Endodermal cell (in vitro differentiated cells): ENCODE results near the gene DVL1. TPM values are rescaled to one million over a fixed set of nuclear protein-coding genes. Genes with fewer than 3 reads are reported as not detected.

Experiments
- DNase-seq: peaks from one replicate; pipeline ENCODE4 v3.0.0-alpha.2; 2017
- H3K27ac ChIP-seq: 2 replicates; pipeline ENCODE4 v1.5.1; 2013; ENCODE audit warnings: mild to moderate bottlenecking, low read depth, low read length, moderate library complexity
- H3K27me3 ChIP-seq: 2 replicates; pipeline ENCODE4 v1.6.1; 2013; ENCODE audit warnings: mild to moderate bottlenecking, low read length, moderate library complexity; ENCODE audit not compliant: insufficient read depth, control insufficient read depth, poor library complexity, severe bottlenecking
- H3K36me3 ChIP-seq: 2 replicates; pipeline ENCODE4 v1.7.0; 2013; ENCODE audit warnings: mild to moderate bottlenecking, low read length, moderate library complexity; ENCODE audit not compliant: control insufficient read depth, insufficient read depth
- H3K4me1 ChIP-seq: one replicate; pipeline ENCODE4 v1.7.0; 2013; ENCODE audit warnings: low read length; ENCODE audit not compliant: control insufficient read depth, insufficient read depth
- H3K4me3 ChIP-seq: 2 replicates; pipeline ENCODE4 v1.5.1; 2013; ENCODE audit warnings: mild to moderate bottlenecking, low read length, moderate library complexity
- H3K9ac ChIP-seq: 2 replicates; pipeline ENCODE4 v1.6.1; 2013; ENCODE audit warnings: mild to moderate bottlenecking, low read length, moderate library complexity; ENCODE audit not compliant: poor library complexity, severe bottlenecking; ENCODE audit errors: extremely low read depth
- H3K9me3 ChIP-seq: 2 replicates; pipeline ENCODE4 v1.6.1; 2013; ENCODE audit warnings: mild to moderate bottlenecking, low read length, moderate library complexity; ENCODE audit not compliant: control insufficient read depth
- H3K27ac Mint-ChIP-seq: 2 replicates; pipeline ENCODE4 v1.8.0; 2020; ENCODE audit warnings: mixed read lengths
- H3K27me3 Mint-ChIP-seq: 2 replicates; pipeline ENCODE4 v1.8.0; 2021; ENCODE audit warnings: mild to moderate bottlenecking, mixed read lengths; ENCODE audit not compliant: insufficient read depth
- H3K36me3 Mint-ChIP-seq: 2 replicates; pipeline ENCODE4 v1.8.0; 2020; ENCODE audit warnings: low read depth, mixed read lengths
- H3K4me1 Mint-ChIP-seq: 2 replicates; pipeline ENCODE4 v1.8.0; 2020; ENCODE audit warnings: mixed read lengths
- H3K4me3 Mint-ChIP-seq: 2 replicates; pipeline ENCODE4 v1.8.0; 2020; ENCODE audit warnings: mild to moderate bottlenecking, moderate library complexity, mixed read lengths
- H3K9me3 Mint-ChIP-seq: 2 replicates; pipeline ENCODE4 v1.8.0; 2020; ENCODE audit warnings: mild to moderate bottlenecking, mixed read lengths
- CTCF ChIP-seq: fragments of 200-600 bp; sonication (generic); conservative IDR thresholded peaks from 2 replicates; pipeline ENCODE4 v1.5.0; 2021; ENCODE audit warnings: antibody characterized with exemption, mild to moderate bottlenecking
- WGBS, 2 experiments: methylation state at CpG; one replicate each; pipeline versions ENCODE4 v1.1.5 to v1.1.7; 2013; ENCODE audit warnings: missing lambda C conversion rate in 2 of 2, mixed read lengths in 1 of 2; ENCODE audit not compliant: insufficient coverage in 1 of 2, insufficient read length in 1 of 2; 5-methylcytosine and 5-hydroxymethylcytosine counted together
- total RNA-seq, 2 donors: library from RNA; stranded (reverse); fragmentation: NEBNext Ultra II Directional in 1 of 2; extraction: Animal tissue kit (Norgen Biotek cat#: 25700) in 1 of 2; gene quantifications; 2 replicates in 1 of 2; 3 replicates in 1 of 2; pipeline ENCODE4 v1.2.1, GENCODE V29; 2021

The DVL1 gene
- total RNA-seq, 2 donors from 2014 or later = 71.9 to 73.3 TPM

GRCh38 chr1:1395166-1395565, 45.9 kb upstream of the DVL1 start:
- Histone ChIP-seq H3K4me3 (no peak overlapping the region), H3K9me3 (no peaks in the 10 kb centered on the region), H3K4me1 (peaks cover 5% of the 10 kb centered on the region), H3K36me3 (peaks cover 75% of the 10 kb centered on the region), H3K27me3 (no peaks in the 10 kb centered on the region), H3K27ac (no peak overlapping the region), H3K9ac (no peak overlapping the region)
- DNase-seq = no peak
- 98 to 100% methylated on average over 3 to 11 of the region's 11 CpGs for whole genome bisulfite sequencing, 2 experiments
- Mint-ChIP-seq H3K36me3 (peaks cover 75% of the 10 kb centered on the region), H3K4me1 (peaks cover 8% of the 10 kb centered on the region), H3K9me3 (no peaks in the 10 kb centered on the region), H3K27ac (peak overlapping the region; percentile 62), H3K4me3 (no peak overlapping the region), H3K27me3 (no peaks in the 10 kb centered on the region)
- TF ChIP-seq CTCF = no peak

GRCh38 chr1:1394116-1394515, 44.9 kb upstream of the DVL1 start:
- no peak for TF ChIP-seq CTCF
- Histone ChIP-seq H3K4me1 (peaks cover 5% of the 10 kb centered on the region), H3K9me3 (no peaks in the 10 kb centered on the region), H3K36me3 (peaks cover 86% of the 10 kb centered on the region), H3K9ac (no peak overlapping the region), H3K4me3 (no peak overlapping the region), H3K27me3 (no peaks in the 10 kb centered on the region), H3K27ac (no peak overlapping the region)
- Mint-ChIP-seq H3K27me3 (no peaks in the 10 kb centered on the region), H3K4me1 (peaks cover 4% of the 10 kb centered on the region), H3K36me3 (peaks cover 83% of the 10 kb centered on the region), H3K4me3 (no peak overlapping the region), H3K9me3 (no peaks in the 10 kb centered on the region), H3K27ac (no peak overlapping the region)
- no peak for DNase-seq
- WGBS, 2 experiments = 98 to 100% methylated on average over 7 of the region's 7 CpGs

- H3K27me3 Mint-ChIP-seq = no peaks in the 10 kb centered on the region
- Histone ChIP-seq H3K4me3 (no peak overlapping the region), H3K9me3 (no peaks in the 10 kb centered on the region), H3K9ac (no peak overlapping the region), H3K4me1 (peaks cover 5% of the 10 kb centered on the region), H3K36me3 (peaks cover 86% of the 10 kb centered on the region), H3K27ac (no peak overlapping the region), H3K27me3 (no peaks in the 10 kb centered on the region)
- no peak for DNase-seq
- H3K4me1 Mint-ChIP-seq = peaks cover 4% of the 10 kb centered on the region
- H3K9me3 Mint-ChIP-seq = no peaks in the 10 kb centered on the region
- WGBS, 2 experiments = 96% methylated on average over 8 to 11 of the region's 11 CpGs
- TF ChIP-seq CTCF = no peak
- no peak overlapping the region for H3K4me3 Mint-ChIP-seq
- H3K36me3 Mint-ChIP-seq = peaks cover 90% of the 10 kb centered on the region
- H3K27ac Mint-ChIP-seq = no peak overlapping the region
Observed at GRCh38 chr1:1393428-1393827, 44.2 kb upstream of the DVL1 start.
